NK-92 (cell line): Measurements from ENCODE around the gene INMT.

Experiments
- DNase-seq: peaks from one replicate; lab custom pipeline; 2025; ENCODE audit not compliant: unreplicated experiment; lab: John Stamatoyannopoulos, UW

INMT gene

DNA sequence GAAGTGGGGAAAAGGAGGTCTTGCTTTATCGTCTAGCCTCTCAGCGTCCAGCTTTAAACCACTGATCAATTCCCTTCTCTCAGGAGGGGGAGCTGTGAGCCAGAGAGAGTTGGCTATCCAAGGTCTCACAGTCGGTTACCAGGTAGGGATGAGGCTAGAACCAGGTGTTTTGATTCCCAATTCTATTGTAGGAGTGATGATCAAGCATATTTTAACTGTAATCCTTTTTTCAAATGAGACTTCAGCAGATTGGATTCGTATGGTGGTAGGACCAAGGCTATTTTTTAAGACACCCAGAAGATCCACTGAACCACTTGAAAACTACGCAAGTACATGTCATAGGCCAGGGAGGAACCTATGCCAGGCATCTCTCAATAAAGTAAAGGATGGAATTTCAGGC is 27.6 kb downstream of the INMT start:
- no peak for DNase-seq

GRCh38 chr7:30780941-30781340 is 29.0 kb downstream of the INMT start:
- no peak for DNase-seq

GRCh38 chr7:30782690-30783089 is 30.8 kb downstream of the INMT start:
- DNase-seq: no peak

- DNase-seq: no peak
These were observed 33.9 kb downstream of the INMT start for GRCh38 chr7:30785786-30786185.

- no peak for DNase-seq
These were observed 35.6 kb downstream of the INMT start for GRCh38 chr7:30787486-30787885.

GRCh38 chr7:30788640-30789333 is 36.9 kb downstream of the INMT start:
- no peak for DNase-seq

DNA sequence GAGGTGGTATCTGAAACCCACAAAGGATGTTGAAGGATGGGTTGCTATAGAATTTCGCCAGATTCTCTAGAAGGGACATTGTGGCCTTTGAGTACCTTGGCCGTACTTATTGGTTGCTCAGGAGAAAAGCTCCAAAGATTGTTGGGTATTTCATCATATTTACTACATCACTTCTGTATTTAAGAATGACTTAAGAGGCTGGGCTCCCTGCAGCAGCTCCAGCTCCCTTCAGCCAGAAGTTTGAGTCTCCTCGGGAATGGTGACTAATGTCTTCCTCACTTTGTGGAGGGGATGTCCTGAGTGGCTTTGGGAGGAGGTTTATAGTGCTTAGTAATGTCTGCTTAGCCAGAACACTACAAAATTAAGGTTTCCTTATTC is 37.4 kb downstream of the INMT start:
- no peak for DNase-seq

DNA sequence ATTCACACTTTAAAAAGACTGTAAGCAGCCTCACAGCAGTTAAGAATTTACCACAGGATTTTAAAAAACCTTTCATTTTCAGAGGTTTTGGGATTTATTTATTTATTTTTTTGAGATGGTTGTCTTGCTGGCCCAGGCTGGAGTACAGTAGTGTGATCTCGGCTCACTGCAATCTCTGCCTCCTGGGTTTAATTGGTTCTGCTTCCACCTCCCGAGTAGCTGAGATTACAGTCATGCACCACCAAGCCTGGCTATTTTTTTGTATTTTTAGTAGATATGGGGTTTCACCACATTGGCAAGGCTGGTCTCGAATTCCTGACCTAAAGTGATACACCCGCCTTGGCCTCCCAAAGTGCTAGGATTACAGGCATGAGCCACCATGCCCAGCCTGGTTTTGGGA is 38.4 kb downstream of the INMT start:
- no peak for DNase-seq

DNA sequence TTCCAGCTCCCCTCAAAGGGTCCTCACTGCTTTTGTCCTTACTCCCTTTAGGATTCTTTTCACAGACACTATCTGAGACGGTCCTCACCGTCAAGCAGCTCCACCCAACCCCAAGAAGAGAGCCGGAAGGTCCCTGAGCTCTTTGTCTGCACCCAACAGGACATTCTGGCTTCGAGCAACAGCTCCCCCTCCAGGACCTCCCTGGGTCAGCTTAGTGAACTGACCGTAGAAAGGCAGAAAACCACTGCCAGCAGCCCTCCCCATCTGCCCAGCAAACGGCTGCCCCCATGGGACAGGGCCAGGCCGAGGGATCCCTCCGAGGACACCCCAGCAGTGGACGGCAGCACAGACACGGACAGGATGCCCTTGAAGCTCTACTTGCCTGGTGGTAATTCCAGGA is 39.2 kb downstream of the INMT start:
- DNase-seq: no peak

- no peak for DNase-seq
These were observed 43.4 kb downstream of the INMT start for GRCh38 chr7:30795161-30795948.

DNA sequence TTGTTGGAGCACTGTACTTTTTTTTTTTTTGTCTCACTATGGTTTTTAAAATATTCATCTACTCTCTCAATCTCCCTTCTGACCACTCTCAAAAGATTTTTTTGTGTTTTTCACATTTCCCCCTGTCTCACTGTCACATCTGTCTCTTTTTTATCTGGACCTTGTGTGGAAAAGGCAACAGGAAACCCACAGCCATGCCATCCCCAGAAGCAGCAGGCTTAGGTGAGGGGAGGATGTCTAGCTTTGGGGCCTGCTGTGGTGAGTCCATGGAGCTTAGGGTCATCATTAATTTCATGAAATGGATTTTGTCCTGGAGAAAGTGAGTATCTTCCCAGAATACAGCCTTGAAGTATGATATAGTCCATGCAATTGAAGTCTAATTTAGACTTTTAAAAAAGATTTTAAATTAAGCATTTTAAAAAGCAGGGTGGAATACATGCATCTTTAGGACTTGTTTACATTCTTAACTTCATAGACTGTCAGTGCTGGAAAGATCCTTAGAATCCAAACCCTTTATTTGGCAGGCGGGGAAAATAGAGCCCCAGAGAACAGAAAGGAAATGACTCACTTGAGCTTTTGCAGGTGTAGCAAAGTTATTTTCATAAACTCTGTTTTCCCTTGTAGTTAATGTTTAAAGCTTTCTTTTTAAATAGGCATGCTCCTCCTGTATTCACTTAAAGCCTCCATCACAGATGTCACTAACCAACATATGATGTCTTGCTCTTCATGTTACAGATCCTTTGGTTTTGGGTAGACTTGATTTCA is 44.4 kb downstream of the INMT start:
- DNase-seq: no peak

GRCh38 chr7:30797176-30798040 is 45.5 kb downstream of the INMT start:
- DNase-seq: no peak

DNA sequence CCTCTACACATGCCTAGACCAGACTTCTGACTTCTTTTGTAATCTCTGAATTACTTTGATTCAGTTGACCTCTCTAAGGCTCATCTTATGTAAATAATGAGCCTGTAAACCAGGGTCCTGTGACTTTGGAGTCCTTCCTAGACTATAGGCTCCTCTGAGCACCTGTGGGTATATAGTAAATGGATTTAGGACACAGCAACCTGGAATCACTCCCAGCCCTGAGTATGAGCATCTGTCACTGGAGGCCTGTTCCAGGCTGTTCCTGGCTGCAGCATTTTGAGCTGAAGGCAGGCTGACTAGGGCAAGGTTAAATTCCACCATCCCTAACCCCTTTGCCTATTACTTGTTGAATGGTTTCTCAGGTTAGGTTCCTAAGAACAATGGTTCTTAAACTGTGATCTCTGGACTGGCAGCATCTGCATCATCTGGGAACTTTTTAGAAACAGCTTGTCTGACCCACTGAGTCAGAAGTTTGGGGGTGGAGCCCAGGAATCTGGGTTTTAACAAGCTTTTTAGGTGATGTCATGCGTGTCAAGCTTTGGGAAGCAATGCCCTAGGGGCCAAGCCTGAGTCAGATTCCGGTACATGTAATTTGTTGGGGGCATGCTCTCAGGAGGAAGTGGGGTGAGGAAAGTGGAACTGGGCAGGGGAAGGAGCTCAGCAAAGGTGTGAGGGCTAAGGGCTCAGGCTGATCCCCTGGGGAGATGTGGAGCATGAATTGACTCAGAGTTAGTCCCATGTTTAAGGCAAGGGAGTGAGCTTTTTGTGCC is 47.5 kb downstream of the INMT start:
- DNase-seq: no peak

GRCh38 chr7:30799976-30800661 is 48.2 kb downstream of the INMT start:
- no peak for DNase-seq

GRCh38 chr7:30800785-30801252 is 48.9 kb downstream of the INMT start:
- DNase-seq: no peak

DNA sequence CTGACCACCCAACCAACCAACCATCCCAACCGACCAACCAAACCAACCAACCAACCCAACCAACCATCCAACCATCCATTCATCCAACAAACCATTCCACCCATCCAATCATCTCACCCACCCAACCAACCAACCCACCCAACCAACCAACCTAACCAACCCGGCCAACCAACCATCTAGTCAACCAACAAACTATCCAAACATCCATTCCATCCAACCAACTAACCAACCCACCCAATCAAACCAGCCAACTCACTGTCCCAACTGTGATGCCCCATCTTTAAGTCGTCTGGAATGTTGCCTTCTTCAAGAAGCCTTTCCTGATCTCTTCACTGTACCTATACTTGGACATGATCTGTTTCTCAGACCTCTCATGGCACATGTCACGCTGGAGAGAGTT is 50.9 kb downstream of the INMT start:
- no peak for DNase-seq

DNA sequence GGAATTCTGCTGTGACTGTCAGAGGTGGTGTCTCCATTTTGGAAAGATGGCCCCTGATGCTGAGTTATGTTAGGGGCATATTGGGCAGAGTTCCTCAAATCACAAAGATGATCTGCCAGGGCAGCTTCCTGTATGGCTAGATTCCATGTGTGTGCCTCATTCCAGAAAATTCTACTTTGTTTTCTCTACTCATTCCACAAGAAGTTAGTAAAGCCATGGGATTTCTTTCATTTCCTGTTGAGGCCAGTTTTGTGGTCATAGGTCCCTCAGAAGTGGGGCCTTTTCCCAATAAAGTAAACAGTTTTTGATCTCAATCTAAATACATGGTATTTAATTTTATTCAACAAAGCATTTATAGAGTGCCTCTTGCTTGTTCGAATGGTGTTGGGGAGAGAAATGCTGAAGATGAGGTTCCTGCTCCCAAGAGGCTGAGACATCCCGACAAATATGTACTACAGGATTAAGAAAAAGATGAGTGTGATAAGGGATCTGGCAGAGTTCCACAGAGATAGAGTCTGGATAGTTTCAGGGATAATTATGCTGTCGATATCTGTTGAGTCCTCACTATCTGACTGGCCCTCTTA is 52.2 kb downstream of the INMT start:
- DNase-seq: no peak

DNA sequence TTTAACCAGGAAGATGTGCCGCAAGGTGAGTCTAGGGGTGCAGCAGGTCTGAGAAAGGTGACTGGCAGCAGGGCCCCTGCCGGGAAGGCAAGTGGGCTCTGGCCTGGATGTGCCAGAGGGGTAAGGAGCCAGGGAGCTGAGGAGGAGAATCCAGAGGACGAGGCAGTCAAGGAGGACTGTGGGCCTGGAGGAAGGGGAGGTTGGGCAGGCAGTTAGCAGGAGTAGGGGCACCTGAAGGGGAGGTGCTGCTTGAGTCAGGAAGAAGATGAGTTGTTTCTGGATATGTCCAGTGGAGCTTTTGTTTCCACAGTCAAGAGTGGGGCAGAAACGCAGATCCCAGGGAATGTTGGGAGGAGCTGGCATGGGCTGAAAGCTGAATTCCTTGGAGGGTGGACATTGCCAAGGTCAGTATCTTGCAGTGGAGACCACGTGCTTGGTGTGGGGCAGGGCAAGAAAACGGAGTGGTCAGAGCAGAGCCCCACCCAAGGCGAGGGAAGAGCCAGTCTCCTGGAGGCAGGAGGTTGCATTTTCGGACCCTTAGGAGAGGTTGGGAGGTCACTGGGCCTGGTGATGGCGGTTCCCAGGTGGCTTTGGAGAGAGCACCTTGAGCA is 53.3 kb downstream of the INMT start:
- DNase-seq: no peak

DNA sequence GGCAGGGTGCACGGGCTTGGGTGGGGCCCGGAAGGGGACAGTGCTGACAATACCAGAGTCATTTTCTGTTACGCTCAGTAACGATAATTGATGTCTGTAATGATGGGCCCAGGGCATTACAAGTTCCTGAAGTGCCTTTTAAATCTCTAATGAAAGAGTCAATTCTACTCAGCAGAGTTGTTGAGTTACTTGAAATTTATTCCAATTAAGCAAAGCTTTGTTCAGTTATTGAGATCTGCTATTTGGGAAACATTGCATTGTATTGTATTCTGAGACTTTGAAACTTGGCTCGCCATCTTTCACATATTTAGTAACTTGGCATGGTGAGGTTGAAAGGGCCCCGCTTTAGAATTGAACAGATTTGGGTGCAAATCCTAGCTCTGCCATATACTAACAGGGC is 54.0 kb downstream of the INMT start:
- no peak for DNase-seq
